Measurements from ENCODE around the gene PVR. TPM values are rescaled to one million over a fixed set of nuclear protein-coding genes. Genes with fewer than 3 reads are reported as not detected.

PVR gene
- total and polyA plus RNA-seq, 12 donors, result 28.7 to 57.8 (median 45.0) TPM

GRCh38 chr19:44658069-44658733 lies 14.5 kb downstream of the PVR start:
- peak in 1 of 7 donors; percentile 10 for DNase-seq

GRCh38 chr19:44660081-44660480 lies 16.4 kb downstream of the PVR start:
- H3K4me1 ChIP-seq (replicated peaks in 1 of 2), result peaks cover 0 to 4% of the 10 kb centered on the region in 2 donors
- intact Hi-C loops (cut with DNase I), result no loop called here
- no peaks in the 10 kb centered on the region for H3K9me3 ChIP-seq (replicated peaks in 1 of 3)
- no peak for DNase-seq
- H3K27me3 ChIP-seq, result no peaks in the 10 kb centered on the region
- 89 to 100% (median 90%) methylated on average over 1 to 4 of the region's 4 CpGs for WGBS, 4 donors
- no peak overlapping the region for H3K27ac ChIP-seq
- TF ChIP-seq POLR2A (IDR thresholded peaks at IDR 0.05) (no peak), CTCF (IDR thresholded peaks at IDR 0.05) (no peak)
- H3K4me3 ChIP-seq, result no peak overlapping the region
- peaks cover 0 to 66% of the 10 kb centered on the region in 2 donors for H3K36me3 ChIP-seq (replicated peaks in 1 of 2)

More at GRCh38 chr19:44658069-44658733, 14.5 kb downstream of the PVR start:
- peaks cover 0 to 76% of the 10 kb centered on the region in 2 donors for H3K36me3 ChIP-seq (replicated peaks in 1 of 2)
- 90 to 96% (median 94%) methylated on average over 3 of the region's 3 CpGs for WGBS, 4 donors
- TF ChIP-seq CTCF (IDR thresholded peaks at IDR 0.05) (no peak), POLR2A (IDR thresholded peaks at IDR 0.05) (no peak)
- H3K9me3 ChIP-seq (replicated peaks in 1 of 3), result no peaks in the 10 kb centered on the region
- no peak overlapping the region for H3K4me3 ChIP-seq
- intact Hi-C loops (cut with DNase I), result loop anchor here (5.0 to 10.0 kb wide), 2 partner anchors 86 to 107 kb away; no protein-coding TSS in a partner anchor
- peaks cover 0 to 4% of the 10 kb centered on the region in 2 donors for H3K4me1 ChIP-seq (replicated peaks in 1 of 2)
- no peaks in the 10 kb centered on the region for H3K27me3 ChIP-seq
- no peak overlapping the region for H3K27ac ChIP-seq

GRCh38 chr19:44661205-44661604 lies 17.5 kb downstream of the PVR start:
- no peak overlapping the region for H3K27ac ChIP-seq
- TF ChIP-seq POLR2A (IDR thresholded peaks at IDR 0.05) (no peak), CTCF (IDR thresholded peaks at IDR 0.05) (no peak)
- no peaks in the 10 kb centered on the region for H3K9me3 ChIP-seq (replicated peaks in 1 of 3)
- H3K4me1 ChIP-seq (replicated peaks in 1 of 2), result peaks cover 0 to 4% of the 10 kb centered on the region in 2 donors
- 80 to 92% (median 87%) methylated on average over 2 to 11 of the region's 11 CpGs for WGBS, 4 donors
- peaks cover 0 to 55% of the 10 kb centered on the region in 2 donors for H3K36me3 ChIP-seq (replicated peaks in 1 of 2)
- no peak overlapping the region for H3K4me3 ChIP-seq
- intact Hi-C loops (cut with DNase I), result no loop called here
- DNase-seq, result no peak
- no peaks in the 10 kb centered on the region for H3K27me3 ChIP-seq

GRCh38 chr19:44661904-44662303 lies 18.2 kb downstream of the PVR start:
- Histone ChIP-seq H3K4me1 (replicated peaks in 1 of 2) (peaks cover 0 to 4% of the 10 kb centered on the region in 2 donors), H3K36me3 (replicated peaks in 1 of 2) (peaks cover 0 to 49% of the 10 kb centered on the region in 2 donors), H3K27ac (peak overlapping the region in 1 of 5 donors; percentile 63), H3K27me3 (no peaks in the 10 kb centered on the region), H3K4me3 (no peak overlapping the region), H3K9me3 (replicated peaks in 1 of 3) (no peaks in the 10 kb centered on the region)
- TF ChIP-seq CTCF (IDR thresholded peaks at IDR 0.05) (no peak), POLR2A (IDR thresholded peaks at IDR 0.05) (no peak)
- DNase-seq, result no peak
- 45 to 72% (median 63%) methylated on average over 2 to 7 of the region's 7 CpGs for WGBS, 4 donors
- intact Hi-C loops (cut with DNase I), result no loop called here

Measured in adrenal gland (tissue), 12 donors.